ENCODE results near the gene TBCD.
A peak's percentile ranks its signal among the peaks of the same experiment; 100 is the strongest.
"Not testable (repeated sequence)": the region's sequence is repeated elsewhere in the genome, so short reads cannot be mapped to it uniquely, and the experiment has no call there.

The TBCD gene

GRCh38 chr17:82967268-82968032, 215.6 kb downstream of the TBCD start:
- no peaks in the 10 kb centered on the region for H3K9me3 ChIP-seq (ENCODE audit: insufficient read depth, low read length)
- no peak overlapping the region for H2AFZ ChIP-seq (ENCODE audit: low read depth, low read length, severe bottlenecking)
- peak overlapping the region; percentile 74 for H3K27ac ChIP-seq (ENCODE audit: low read depth, low read length)
- no peaks in the 10 kb centered on the region for H4K20me1 ChIP-seq (ENCODE audit: low read depth, low read length)
- no peaks in the 10 kb centered on the region for H3K36me3 ChIP-seq (ENCODE audit: low read length)
- TF ChIP-seq EZH2phosphoT487 (conservative IDR thresholded peaks at IDR 0.05; ENCODE audit: low read length) (no peak), CTCF (IDR thresholded peaks at IDR 0.05; ENCODE audit: insufficient read depth, low read length, poor library complexity, severe bottlenecking) (no peak)
- no peak overlapping the region for H3K4me3 ChIP-seq (ENCODE audit: insufficient read depth, low read length, poor library complexity, severe bottlenecking)
- no peaks in the 10 kb centered on the region for H3K9me2 ChIP-seq (replicated peaks; ENCODE audit: insufficient read depth, low read length)
- H3F3A ChIP-seq (ENCODE audit: insufficient read depth), result peaks cover 5% of the 10 kb centered on the region; the same call in 1 of the 2 replicates
- H3K27me3 ChIP-seq (ENCODE audit: low read length), result no peaks in the 10 kb centered on the region
- no peak overlapping the region for H3K9ac ChIP-seq (ENCODE audit: low read length)
- no peaks in the 10 kb centered on the region for H3K79me2 ChIP-seq (ENCODE audit: insufficient read depth, low read length)
- H3K4me2 ChIP-seq (ENCODE audit: low read depth, low read length, poor library complexity, severe bottlenecking), result peak overlapping the region; percentile 9

- H3K4me3 ChIP-seq (ENCODE audit: insufficient read depth, low read length, poor library complexity, severe bottlenecking); H3K36me3 ChIP-seq (ENCODE audit: low read length); H2AFZ ChIP-seq (ENCODE audit: low read depth, low read length, severe bottlenecking); H3K79me2 ChIP-seq (ENCODE audit: insufficient read depth, low read length); H3F3A ChIP-seq (ENCODE audit: insufficient read depth); H3K27me3 ChIP-seq (ENCODE audit: low read length); H3K9me2 ChIP-seq (replicated peaks; ENCODE audit: insufficient read depth, low read length); H4K20me1 ChIP-seq (ENCODE audit: low read depth, low read length); H3K9ac ChIP-seq (ENCODE audit: low read length); H3K9me3 ChIP-seq (ENCODE audit: insufficient read depth, low read length): not testable (repeated sequence)
- H3K4me2 ChIP-seq (ENCODE audit: low read depth, low read length, poor library complexity, severe bottlenecking), result peak overlapping the region; percentile 9
- peak overlapping the region; percentile 74 for H3K27ac ChIP-seq (ENCODE audit: low read depth, low read length)
Measured at GRCh38 chr17:82968033-82968841, 216.4 kb downstream of the TBCD start.

- Histone ChIP-seq H3K79me2 (ENCODE audit: insufficient read depth, low read length) (no peaks in the 10 kb centered on the region), H3K4me2 (ENCODE audit: low read depth, low read length, poor library complexity, severe bottlenecking) (no peak overlapping the region), H3K9me2 (replicated peaks; ENCODE audit: insufficient read depth, low read length) (no peaks in the 10 kb centered on the region), H3K27ac (ENCODE audit: low read depth, low read length) (peak overlapping the region; percentile 74), H3K9ac (ENCODE audit: low read length) (no peak overlapping the region), H3K36me3 (ENCODE audit: low read length) (no peaks in the 10 kb centered on the region), H3K4me3 (ENCODE audit: insufficient read depth, low read length, poor library complexity, severe bottlenecking) (no peak overlapping the region), H4K20me1 (ENCODE audit: low read depth, low read length) (no peaks in the 10 kb centered on the region), H3K9me3 (ENCODE audit: insufficient read depth, low read length) (no peaks in the 10 kb centered on the region), H3F3A (ENCODE audit: insufficient read depth) (peaks cover 5% of the 10 kb centered on the region; the same call in 1 of the 2 replicates), H3K27me3 (ENCODE audit: low read length) (no peaks in the 10 kb centered on the region), H2AFZ (ENCODE audit: low read depth, low read length, severe bottlenecking) (no peak overlapping the region)
- TF ChIP-seq EZH2phosphoT487 (conservative IDR thresholded peaks at IDR 0.05; ENCODE audit: low read length) (no peak), CTCF (IDR thresholded peaks at IDR 0.05; ENCODE audit: insufficient read depth, low read length, poor library complexity, severe bottlenecking) (no peak)
Measured at GRCh38 chr17:82970067-82970466, 218.2 kb downstream of the TBCD start.
